HL-60 (cell line): ENCODE measurements around the gene GINS2.

ENCODE experiments used
- DNase-seq, 2 experiments: peaks; one replicate each; pipeline ENCODE4 v3.0.0-alpha.2; 2010 to 2020; ENCODE audit warnings: low read depth in 1 of 2, low spot score in 1 of 2
- H3K27ac ChIP-seq: fragments of 250-450 bp; sonication (Bioruptor Pico); replicated peaks from 2 replicates; pipeline ENCODE4 v1.5.1; 2020; ENCODE audit warnings: mild to moderate bottlenecking, moderate library complexity
- H3K27me3 ChIP-seq: fragments of 250-450 bp; sonication (Bioruptor Pico); 2 replicates; pipeline ENCODE4 v1.5.1; 2021; ENCODE audit warnings: mild to moderate bottlenecking, moderate library complexity; ENCODE audit not compliant: insufficient read depth, poor library complexity, severe bottlenecking
- H3K4me3 ChIP-seq: replicated peaks from 2 replicates; pipeline ENCODE4 v1.5.1; 2011; ENCODE audit warnings: mild to moderate bottlenecking, control low read depth, low read length; ENCODE audit not compliant: insufficient read depth
- CTCF ChIP-seq: IDR thresholded peaks from one replicate; pipeline ENCODE4 v1.5.1; 2011; ENCODE audit warnings: low read length, control low read depth, inconsistent platforms; ENCODE audit not compliant: insufficient read depth
- GABPA ChIP-seq: IDR thresholded peaks from 2 replicates; pipeline ENCODE4 v1.6.1; 2012; ENCODE audit warnings: low read depth
- POLR2AphosphoS5 ChIP-seq: IDR thresholded peaks from 2 replicates; pipeline ENCODE4 v1.6.1; 2012; ENCODE audit warnings: low read depth
- SPI1 ChIP-seq: IDR thresholded peaks from 2 replicates; pipeline ENCODE4 v1.6.1; 2012; ENCODE audit warnings: low read depth, mild to moderate bottlenecking, borderline replicate concordance
- TF ChIP-seq, protein P1 (sequence below): IDR thresholded peaks from 2 replicates; pipeline ENCODE4 v1.6.1; 2012; ENCODE audit warnings: low read depth; ENCODE audit not compliant: insufficient replicate concordance

Gene GINS2

DNA sequence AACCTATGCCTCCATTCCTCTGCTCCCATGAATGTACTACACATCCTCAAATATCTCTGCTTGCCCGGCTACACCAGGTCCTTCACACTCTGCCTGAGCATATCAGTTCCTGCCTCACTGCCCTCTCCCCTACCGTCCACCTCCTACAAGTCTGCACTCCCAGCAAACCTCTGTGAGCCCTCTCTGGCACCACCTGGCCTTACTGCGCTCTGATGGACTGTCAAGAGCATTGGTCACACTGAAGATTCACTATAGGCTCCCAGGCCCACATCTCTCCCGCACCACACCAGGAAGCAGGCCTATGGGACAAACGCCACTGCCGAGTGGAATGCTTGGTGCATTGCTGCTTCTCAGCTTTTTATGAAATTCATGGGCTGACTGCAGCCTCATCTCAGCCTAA is 8.9 kb downstream of the GINS2 start:
- TF ChIP-seq POLR2AphosphoS5: no peak
- no peak for TF ChIP-seq GABPA
- TF ChIP-seq, protein P1, sequence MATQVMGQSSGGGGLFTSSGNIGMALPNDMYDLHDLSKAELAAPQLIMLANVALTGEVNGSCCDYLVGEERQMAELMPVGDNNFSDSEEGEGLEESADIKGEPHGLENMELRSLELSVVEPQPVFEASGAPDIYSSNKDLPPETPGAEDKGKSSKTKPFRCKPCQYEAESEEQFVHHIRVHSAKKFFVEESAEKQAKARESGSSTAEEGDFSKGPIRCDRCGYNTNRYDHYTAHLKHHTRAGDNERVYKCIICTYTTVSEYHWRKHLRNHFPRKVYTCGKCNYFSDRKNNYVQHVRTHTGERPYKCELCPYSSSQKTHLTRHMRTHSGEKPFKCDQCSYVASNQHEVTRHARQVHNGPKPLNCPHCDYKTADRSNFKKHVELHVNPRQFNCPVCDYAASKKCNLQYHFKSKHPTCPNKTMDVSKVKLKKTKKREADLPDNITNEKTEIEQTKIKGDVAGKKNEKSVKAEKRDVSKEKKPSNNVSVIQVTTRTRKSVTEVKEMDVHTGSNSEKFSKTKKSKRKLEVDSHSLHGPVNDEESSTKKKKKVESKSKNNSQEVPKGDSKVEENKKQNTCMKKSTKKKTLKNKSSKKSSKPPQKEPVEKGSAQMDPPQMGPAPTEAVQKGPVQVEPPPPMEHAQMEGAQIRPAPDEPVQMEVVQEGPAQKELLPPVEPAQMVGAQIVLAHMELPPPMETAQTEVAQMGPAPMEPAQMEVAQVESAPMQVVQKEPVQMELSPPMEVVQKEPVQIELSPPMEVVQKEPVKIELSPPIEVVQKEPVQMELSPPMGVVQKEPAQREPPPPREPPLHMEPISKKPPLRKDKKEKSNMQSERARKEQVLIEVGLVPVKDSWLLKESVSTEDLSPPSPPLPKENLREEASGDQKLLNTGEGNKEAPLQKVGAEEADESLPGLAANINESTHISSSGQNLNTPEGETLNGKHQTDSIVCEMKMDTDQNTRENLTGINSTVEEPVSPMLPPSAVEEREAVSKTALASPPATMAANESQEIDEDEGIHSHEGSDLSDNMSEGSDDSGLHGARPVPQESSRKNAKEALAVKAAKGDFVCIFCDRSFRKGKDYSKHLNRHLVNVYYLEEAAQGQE: no peak
- no peak for TF ChIP-seq SPI1
- no peak for TF ChIP-seq CTCF
- no peak overlapping the region for H3K4me3 ChIP-seq
- no peak overlapping the region for H3K27ac ChIP-seq
- H3K27me3 ChIP-seq: no peaks in the 10 kb centered on the region
- no peak for DNase-seq

GRCh38 chr16:85678821-85679220 is 9.9 kb downstream of the GINS2 start:
- Histone ChIP-seq H3K27ac (no peak overlapping the region), H3K4me3 (no peak overlapping the region), H3K27me3 (no peaks in the 10 kb centered on the region)
- TF ChIP-seq CTCF (no peak), GABPA (no peak), SPI1 (no peak), POLR2AphosphoS5 (no peak)
- TF ChIP-seq, protein P1: no peak
- DNase-seq: no peak

DNA sequence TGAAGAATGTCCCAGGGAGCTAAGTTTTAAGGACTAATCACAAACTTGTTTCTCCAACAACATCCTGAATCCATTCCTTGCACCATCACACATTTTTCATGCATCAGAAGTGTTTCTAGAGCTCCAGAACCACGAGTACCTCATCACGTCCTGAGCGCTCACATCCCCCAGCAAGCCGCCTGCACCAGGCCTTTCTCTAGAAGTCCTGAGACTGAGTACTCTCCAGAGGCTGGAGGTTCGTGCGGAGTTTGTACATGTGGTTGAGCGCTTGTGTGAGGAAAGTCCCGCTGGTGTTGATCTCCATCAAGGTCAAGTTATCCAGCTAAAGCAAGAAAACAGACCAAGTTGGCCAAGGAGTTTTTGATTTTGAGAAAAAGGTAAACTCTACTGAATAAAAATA is 10.7 kb downstream of the GINS2 start:
- no peak overlapping the region for H3K27ac ChIP-seq
- H3K27me3 ChIP-seq: no peaks in the 10 kb centered on the region
- H3K4me3 ChIP-seq: no peak overlapping the region
- DNase-seq: no peak
- no peak for TF ChIP-seq SPI1
- TF ChIP-seq, protein P1: no peak
